ENCODE data around the gene NUMBL. TPM values are rescaled to one million over a fixed set of nuclear protein-coding genes. Genes with fewer than 3 reads are reported as not detected.

Gene NUMBL
- total and polyA plus RNA-seq, 9 of the 15 experiments (the other 6 are each of a cell fraction or from before 2014, with no cell fraction given), result 0.39 to 38.6 (median 6.6) TPM

- TF ChIP-seq PBX2 (CRISPR knock-in tag; IDR thresholded peaks at IDR 0.05; ENCODE audit: low read depth) (no peak), PBX2 (tag; conservative IDR thresholded peaks at IDR 0.05; ENCODE audit: low read depth) (no peak), MGA (IDR thresholded peaks at IDR 0.05) (peak; percentile 100), SREBF1 (IDR thresholded peaks at IDR 0.05; ENCODE audit: borderline replicate concordance, low read depth, low read length) (no peak), E4F1 (CRISPR knock-in tag; IDR thresholded peaks at IDR 0.05; ENCODE audit: borderline replicate concordance) (no peak), ZBTB34 (CRISPR knock-in tag; IDR thresholded peaks at IDR 0.05) (no peak; the same call in 1 of the 2 replicates)
Observed at GRCh38 chr19:40690693-40691420, 406 bp upstream of the NUMBL start (continued).

All from K562 (cell line).